Endothelial cell of umbilical vein (primary cell): ENCODE data around the gene ECI1. TPM values are rescaled to one million over a fixed set of nuclear protein-coding genes. Genes with fewer than 3 reads are reported as not detected.

ENCODE experiments used
- BruUV-seq: library from RNA; stranded (reverse); fragments of 400-500 nt; replicated peaks from 2 replicates; lab custom pipeline; 2021; lab: Mats Ljungman, UMichigan
- CTCF ChIA-PET: fragments of 300-600, 350-600 bp; sonication (Branson Sonifier 250); formaldehyde crosslinking; loops from one replicate; lab custom pipeline; 2021; ENCODE audit warnings: antibody characterized with exemption, inconsistent platforms; lab: Charles Lee
- POLR2A ChIA-PET: fragments of 300-600, 350-600 bp; sonication (Branson Sonifier 250); formaldehyde crosslinking; loops from one replicate; lab custom pipeline; 2021; ENCODE audit warnings: antibody characterized with exemption, inconsistent platforms; lab: Charles Lee
- DNase-seq: peaks from one replicate; pipeline ENCODE4 v3.0.0-alpha.2; 2011; ENCODE audit warnings: low read depth, low spot score
- FAIRE-seq: peaks from 2 replicates; lab custom pipeline; 2011; peaks lifted over from hg19 to GRCh38; lab: Jason Lieb, UNC
- H2AFZ ChIP-seq: 2 replicates; pipeline ENCODE4 v1.6.0; 2012; ENCODE audit warnings: low read depth, low read length, control low read depth, inconsistent platforms
- H3K27ac ChIP-seq: 2 replicates; pipeline ENCODE4 v1.5.1; 2011; ENCODE audit warnings: low read depth, mild to moderate bottlenecking, control low read depth, low read length, moderate library complexity; ENCODE audit not compliant: insufficient read depth
- H3K27me3 ChIP-seq, 2 experiments: 2 replicates each; pipeline versions ENCODE4 v1.6.0 to v1.6.1; 2011; ENCODE audit warnings: low read length in 2 of 2, mixed read lengths in 1 of 2; ENCODE audit not compliant: control insufficient read depth in 2 of 2, insufficient read depth in 2 of 2
- H3K36me3 ChIP-seq, 2 experiments: 2 replicates in 1 of 2; 3 replicates in 1 of 2; pipeline ENCODE4 v1.5.1; 2011; ENCODE audit warnings: low read length in 2 of 2, mild to moderate bottlenecking in 1 of 2, moderate library complexity in 1 of 2; ENCODE audit not compliant: control insufficient read depth in 2 of 2, insufficient read depth in 2 of 2; ENCODE audit errors: extremely low read depth in 1 of 2
- H3K4me1 ChIP-seq: 3 replicates; pipeline ENCODE4 v1.5.1; 2011; ENCODE audit warnings: mild to moderate bottlenecking, low read length; ENCODE audit not compliant: control insufficient read depth, insufficient read depth; ENCODE audit errors: extremely low read depth
- H3K4me2 ChIP-seq: 2 replicates; pipeline ENCODE4 v1.6.1; 2011; ENCODE audit warnings: low read length, control low read depth, mixed read lengths; ENCODE audit not compliant: insufficient read depth
- H3K4me3 ChIP-seq, 3 experiments: fragments of 200-600 bp in 1 of 3; sonication (generic), shearing (Covaris generic) in 1 of 3; replicated peaks in 1 of 3; 2 replicates each; pipeline ENCODE4 v1.5.1; 2011 to 2016; ENCODE audit warnings: control low read depth in 3 of 3, low read length in 3 of 3, mild to moderate bottlenecking in 2 of 3, inconsistent platforms in 1 of 3, low read depth in 1 of 3, moderate library complexity in 1 of 3; ENCODE audit not compliant: insufficient read depth in 1 of 3
- H3K79me2 ChIP-seq: 2 replicates; pipeline ENCODE4 v1.6.0; 2012; ENCODE audit warnings: low read length, inconsistent platforms; ENCODE audit not compliant: control insufficient read depth, insufficient read depth
- H3K9ac ChIP-seq: replicated peaks from 2 replicates; pipeline ENCODE3; 2011; ENCODE audit warnings: low read length, control low read depth; ENCODE audit not compliant: insufficient read depth; ENCODE audit errors: extremely low read depth
- H3K9me1 ChIP-seq: replicated peaks from 3 replicates; pipeline ENCODE4 v1.6.0; 2011; ENCODE audit warnings: mild to moderate bottlenecking, low read length; ENCODE audit not compliant: control insufficient read depth, insufficient read depth; ENCODE audit errors: extremely low read depth
- H3K9me3 ChIP-seq: replicated peaks from 2 replicates; pipeline ENCODE4 v1.5.1; 2012; ENCODE audit warnings: low read length, inconsistent platforms; ENCODE audit not compliant: control insufficient read depth, insufficient read depth
- H4K20me1 ChIP-seq: replicated peaks from 2 replicates; pipeline ENCODE3; 2011; ENCODE audit warnings: mild to moderate bottlenecking, low read length; ENCODE audit not compliant: control insufficient read depth, insufficient read depth; ENCODE audit errors: extremely low read depth
- EZH2 ChIP-seq: IDR thresholded peaks from 2 replicates; pipeline ENCODE4 v1.6.1; 2012; ENCODE audit warnings: borderline replicate concordance, low read depth, mild to moderate bottlenecking, moderate library complexity, low read length, inconsistent platforms; ENCODE audit not compliant: severe bottlenecking
- FOS ChIP-seq: IDR thresholded peaks from 2 replicates; pipeline ENCODE4 v1.6.1; 2011; ENCODE audit warnings: mild to moderate bottlenecking, low read length, moderate library complexity, borderline replicate concordance; ENCODE audit not compliant: insufficient read depth
- GATA2 ChIP-seq: IDR thresholded peaks from 2 replicates; pipeline ENCODE4 v1.7.0; 2011; ENCODE audit warnings: low read depth, mild to moderate bottlenecking, moderate library complexity, mixed read lengths, low read length; ENCODE audit not compliant: insufficient read length, insufficient read depth
- JUN ChIP-seq: IDR thresholded peaks from 2 replicates; pipeline ENCODE4 v1.6.1; 2011; ENCODE audit warnings: borderline replicate concordance, low read depth; ENCODE audit not compliant: insufficient read length, insufficient read depth
- MYC ChIP-seq: IDR thresholded peaks from one replicate; pipeline ENCODE4 v1.6.1; 2011; ENCODE audit warnings: mild to moderate bottlenecking, low read depth, low read length
- POLR2A ChIP-seq: IDR thresholded peaks from 2 replicates; pipeline ENCODE4 v1.6.1; 2012; ENCODE audit warnings: low read depth, mild to moderate bottlenecking, control low read depth, low read length
- POLR2AphosphoS5 ChIP-seq: IDR thresholded peaks from 2 replicates; pipeline ENCODE4 v1.6.1; 2012; ENCODE audit warnings: low read depth, mild to moderate bottlenecking, control low read depth, low read length, moderate library complexity; ENCODE audit not compliant: insufficient read depth
- dilution Hi-C: fragments of 300-500 bp; cut with MboI; formaldehyde crosslinking; loops from one replicate; pipeline ENCODE4 v1.15.0; 2019; ENCODE audit warnings: low sequenced_read_pairs; ENCODE audit not compliant: extremely low pct_ligation_motif_present
- intact Hi-C: fragments of 100-400 bp; cut with micrococcal nuclease; formaldehyde crosslinking; loops from one replicate; pipeline ENCODE4 v1.10.0; 2022
- polyA plus RNA-seq, 4 experiments: library from polyadenylated mRNA; depleted of rRNA in 3 of 4; stranded (reverse) in 3 of 4; unstranded in 1 of 4; fragments of >200 nt; gene quantifications; 2 replicates each; pipeline versions ENCODE4 v1.2.1 to v1.2.3, GENCODE V29; 2011 to 2012; ENCODE audit warnings: missing spikeins in 1 of 4
- total RNA-seq: library from RNA; stranded (reverse); gene quantifications from 2 replicates; pipeline ENCODE4 v1.2.3, GENCODE V29; 2021
- TF ChIP-seq, protein P1 (sequence below): IDR thresholded peaks from 2 replicates; pipeline ENCODE4 v1.6.1; 2011; ENCODE audit not compliant: insufficient read depth, insufficient read length
- TF ChIP-seq, protein P2 (sequence below), 2 donors: IDR thresholded peaks; 1 replicate in 1 of 2; 2 replicates in 1 of 2; pipeline ENCODE4 v1.5.1; 2011; ENCODE audit warnings: low read length in 2 of 2, mild to moderate bottlenecking in 2 of 2, moderate library complexity in 2 of 2, control low read depth in 1 of 2, inconsistent platforms in 1 of 2, low read depth in 1 of 2; ENCODE audit not compliant: insufficient read depth in 1 of 2; ENCODE audit errors: extremely low read depth in 1 of 2

Gene ECI1
- total and polyA plus RNA-seq, 2 donors (not counting 3 experiments of a cell fraction or from before 2014, with no cell fraction given): 43.6 to 48.3 TPM

DNA sequence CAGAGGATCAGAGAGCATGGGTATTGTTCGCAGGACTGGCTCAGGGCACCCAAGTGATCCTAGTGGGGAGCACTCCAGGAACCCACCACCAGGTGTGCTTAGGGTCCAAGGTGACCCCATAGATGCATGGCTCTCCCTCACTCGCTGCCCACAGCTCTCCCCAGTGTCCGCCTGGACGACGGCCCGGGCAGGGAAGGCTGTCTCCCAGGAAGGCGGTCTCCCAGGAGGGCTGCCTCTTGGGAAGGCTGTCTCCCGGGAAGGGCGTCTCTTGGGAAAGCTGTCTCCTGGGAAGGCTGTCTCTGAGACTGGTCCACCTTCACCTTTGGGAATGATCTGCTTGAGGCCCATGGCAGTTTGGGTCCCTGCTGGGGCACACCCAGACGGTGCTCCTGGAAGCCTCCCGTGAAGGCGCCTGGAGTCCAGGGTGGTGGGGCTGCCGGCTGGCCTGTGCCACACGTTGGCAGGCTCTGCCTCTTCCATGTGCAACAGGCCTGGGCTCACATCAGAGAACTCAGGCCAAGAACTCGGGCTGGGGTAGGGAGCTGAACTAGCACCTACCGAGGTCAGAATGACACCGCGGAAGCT lies 5.0 kb downstream of the ECI1 start:
- Histone ChIP-seq H3K27me3 (no peaks in the 10 kb centered on the region), H3K36me3 (peaks cover 12 to 33% of the 10 kb centered on the region in 2 experiments), H3K4me2 (no peak overlapping the region), H3K9me3 (no peaks in the 10 kb centered on the region), H4K20me1 (no peaks in the 10 kb centered on the region), H3K4me3 (no peak overlapping the region), H3K9me1 (no peaks in the 10 kb centered on the region), H3K27ac (no peak overlapping the region), H3K79me2 (peaks cover 7% of the 10 kb centered on the region), H3K9ac (no peak overlapping the region), H3K4me1 (peaks cover 6% of the 10 kb centered on the region), H2AFZ (no peak overlapping the region)
- DNase-seq: no peak
- no peak for FAIRE-seq
- ChIA-PET POLR2A (no interaction called here), CTCF (interaction anchor here (0.6 kb wide), 1 partner anchor 224 kb away, joined by 4 read pairs; no protein-coding TSS in a partner anchor)
- TF ChIP-seq JUN: no peak
- TF ChIP-seq FOS: no peak
- TF ChIP-seq, protein P1, sequence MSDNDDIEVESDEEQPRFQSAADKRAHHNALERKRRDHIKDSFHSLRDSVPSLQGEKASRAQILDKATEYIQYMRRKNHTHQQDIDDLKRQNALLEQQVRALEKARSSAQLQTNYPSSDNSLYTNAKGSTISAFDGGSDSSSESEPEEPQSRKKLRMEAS: no peak
- TF ChIP-seq EZH2: no peak
- BruUV-seq: no TSS peak
- intact Hi-C loops: no loop called here
- dilution Hi-C loops: no loop called here

DNA sequence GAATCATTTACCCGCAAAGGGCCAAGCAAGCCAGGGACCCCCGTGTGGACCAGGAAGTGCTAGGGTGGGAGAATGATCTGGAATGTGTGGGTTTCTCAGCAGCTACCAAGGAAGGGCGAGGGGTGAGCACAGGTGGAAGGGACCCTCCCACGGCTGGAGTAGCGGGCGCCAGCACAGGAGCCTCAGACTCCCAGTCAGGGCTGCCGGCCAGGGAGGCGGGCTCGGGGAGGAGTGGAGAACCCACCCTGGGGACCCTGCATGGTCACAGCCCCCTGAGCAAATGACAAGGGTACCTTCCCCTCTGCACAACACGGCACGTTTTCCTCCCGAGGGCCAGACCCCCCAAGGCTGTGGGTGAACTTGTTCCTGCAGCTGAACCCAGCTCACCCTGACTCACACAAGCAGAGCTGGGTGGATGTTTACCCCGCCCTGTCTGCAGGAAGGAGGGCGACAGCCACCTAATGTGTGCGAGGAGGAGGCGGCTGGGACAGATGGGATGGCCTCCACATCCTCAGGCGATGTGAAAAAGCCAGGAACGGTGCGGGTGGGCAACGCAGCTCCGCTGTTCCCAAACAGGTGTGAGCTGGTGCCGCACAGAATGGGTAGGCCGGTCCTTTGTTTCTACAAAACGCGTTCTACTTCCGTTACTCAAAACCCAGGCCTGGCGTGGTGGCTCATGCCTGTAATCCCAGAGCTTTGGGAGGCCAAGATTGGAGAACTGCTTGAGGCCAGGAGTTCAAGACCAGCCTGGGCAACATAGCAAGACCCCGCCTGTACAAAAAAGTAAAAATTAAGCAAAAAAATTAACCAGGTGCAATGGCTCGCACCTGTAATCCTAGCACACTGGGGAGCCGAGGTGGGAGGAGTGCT lies 6.2 kb downstream of the ECI1 start:
- dilution Hi-C loops: no loop called here
- no peak for FAIRE-seq

More for the DNA sequence above, 6.2 kb downstream of the ECI1 start:
- Histone ChIP-seq H3K4me2 (no peak overlapping the region), H3K27ac (no peak overlapping the region), H3K9ac (no peak overlapping the region), H3K4me3 (no peak overlapping the region), H2AFZ (no peak overlapping the region), H3K4me1 (peaks cover 2% of the 10 kb centered on the region), H3K9me1 (no peaks in the 10 kb centered on the region), H3K27me3 (no peaks in the 10 kb centered on the region), H3K36me3 (peaks cover 12 to 33% of the 10 kb centered on the region in 2 experiments), H3K9me3 (no peaks in the 10 kb centered on the region), H3K79me2 (peaks cover 3% of the 10 kb centered on the region), H4K20me1 (no peaks in the 10 kb centered on the region)
- POLR2A ChIA-PET: no interaction called here
- no TSS peak for BruUV-seq
- intact Hi-C loops: no loop called here
- DNase-seq: no peak
- no peak for TF ChIP-seq MYC
- TF ChIP-seq JUN: no peak
- TF ChIP-seq, protein P2, sequence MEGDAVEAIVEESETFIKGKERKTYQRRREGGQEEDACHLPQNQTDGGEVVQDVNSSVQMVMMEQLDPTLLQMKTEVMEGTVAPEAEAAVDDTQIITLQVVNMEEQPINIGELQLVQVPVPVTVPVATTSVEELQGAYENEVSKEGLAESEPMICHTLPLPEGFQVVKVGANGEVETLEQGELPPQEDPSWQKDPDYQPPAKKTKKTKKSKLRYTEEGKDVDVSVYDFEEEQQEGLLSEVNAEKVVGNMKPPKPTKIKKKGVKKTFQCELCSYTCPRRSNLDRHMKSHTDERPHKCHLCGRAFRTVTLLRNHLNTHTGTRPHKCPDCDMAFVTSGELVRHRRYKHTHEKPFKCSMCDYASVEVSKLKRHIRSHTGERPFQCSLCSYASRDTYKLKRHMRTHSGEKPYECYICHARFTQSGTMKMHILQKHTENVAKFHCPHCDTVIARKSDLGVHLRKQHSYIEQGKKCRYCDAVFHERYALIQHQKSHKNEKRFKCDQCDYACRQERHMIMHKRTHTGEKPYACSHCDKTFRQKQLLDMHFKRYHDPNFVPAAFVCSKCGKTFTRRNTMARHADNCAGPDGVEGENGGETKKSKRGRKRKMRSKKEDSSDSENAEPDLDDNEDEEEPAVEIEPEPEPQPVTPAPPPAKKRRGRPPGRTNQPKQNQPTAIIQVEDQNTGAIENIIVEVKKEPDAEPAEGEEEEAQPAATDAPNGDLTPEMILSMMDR (IDR thresholded peaks at IDR 0.05; ENCODE audit: extremely low read depth in 1 of 2, insufficient read depth in 1 of 2, low read depth in 1 of 2, low read length in 2 of 2): no peak
- no peak for TF ChIP-seq FOS
- no peak for TF ChIP-seq POLR2AphosphoS5
- TF ChIP-seq POLR2A: no peak
- TF ChIP-seq, protein P1: no peak
- no peak for TF ChIP-seq GATA2
- TF ChIP-seq EZH2: no peak
- CTCF ChIA-PET: no interaction called here
